ENCODE measurements around the gene CRACR2B.
A peak's percentile ranks its signal among the peaks of the same experiment; 100 is the strongest.

CRACR2B gene

GRCh38 chr11:837189-837989 lies 9.7 kb downstream of the CRACR2B start:
- H3K4me3 ChIP-seq (ENCODE audit: low read depth, low read length) = no peak overlapping the region

- H3K4me3 ChIP-seq (ENCODE audit: low read depth, low read length) = no peak overlapping the region
Measured at GRCh38 chr11:837990-838307, 10.2 kb downstream of the CRACR2B start.

GRCh38 chr11:838441-839279 lies 10.9 kb downstream of the CRACR2B start:
- no peak overlapping the region for H3K4me3 ChIP-seq (ENCODE audit: low read depth, low read length)

- peak overlapping the region; percentile 4 for H3K4me3 ChIP-seq (ENCODE audit: low read depth, low read length)
Measured at GRCh38 chr11:839280-839623, 11.5 kb downstream of the CRACR2B start.

- no peak overlapping the region for H3K4me3 ChIP-seq (ENCODE audit: low read depth, low read length)
Measured at GRCh38 chr11:839875-840617, 12.3 kb downstream of the CRACR2B start.

GRCh38 chr11:841981-842369 lies 14.3 kb downstream of the CRACR2B start:
- peak overlapping the region; percentile 89 for H3K4me3 ChIP-seq (ENCODE audit: low read depth, low read length)

GRCh38 chr11:842370-843002 lies 14.8 kb downstream of the CRACR2B start, which contains the start of the genes POLR2L and TSPAN4:
Gene POLR2L, minus strand, starts transcription at chr11:842529. Its CDS starts 21 bp downstream, at chr11:842508.
Gene TSPAN4, plus strand, starts transcription at chr11:842852. Its CDS starts 7,453 bp downstream, at chr11:850305.
- H3K4me3 ChIP-seq (ENCODE audit: low read depth, low read length) = peak within 1 kb of the TSS; percentile 89

GRCh38 chr11:843086-843734 lies 15.5 kb downstream of the CRACR2B start:
- peak overlapping the region; percentile 89 for H3K4me3 ChIP-seq (ENCODE audit: low read depth, low read length)

- H3K4me3 ChIP-seq (ENCODE audit: low read depth, low read length) = peak overlapping the region; percentile 89
Measured at GRCh38 chr11:843818-844692, 16.3 kb downstream of the CRACR2B start.

- peak overlapping the region; percentile 33 for H3K4me3 ChIP-seq (ENCODE audit: low read depth, low read length)
Measured at GRCh38 chr11:844693-845644, 17.2 kb downstream of the CRACR2B start.

- H3K4me3 ChIP-seq (ENCODE audit: low read depth, low read length) = no peak overlapping the region
Measured at GRCh38 chr11:845872-846495, 18.3 kb downstream of the CRACR2B start.

GRCh38 chr11:846496-847098 lies 18.9 kb downstream of the CRACR2B start:
- H3K4me3 ChIP-seq (ENCODE audit: low read depth, low read length) = no peak overlapping the region

GRCh38 chr11:847876-848275 lies 20.2 kb downstream of the CRACR2B start:
- no peak overlapping the region for H3K4me3 ChIP-seq (ENCODE audit: low read depth, low read length)

GRCh38 chr11:848380-848931 lies 20.7 kb downstream of the CRACR2B start:
- H3K4me3 ChIP-seq (ENCODE audit: low read depth, low read length) = no peak overlapping the region

- no peak overlapping the region for H3K4me3 ChIP-seq (ENCODE audit: low read depth, low read length)
Measured at GRCh38 chr11:849104-849824, 21.5 kb downstream of the CRACR2B start.

- H3K4me3 ChIP-seq (ENCODE audit: low read depth, low read length) = peak overlapping the region; percentile 52
Measured at GRCh38 chr11:849951-850774, 22.4 kb downstream of the CRACR2B start.

Data from iPS-11a (cell line).